CD14-positive monocyte (primary cell): Measurements from ENCODE around the gene AKR1C2. TPM values are rescaled to one million over a fixed set of nuclear protein-coding genes. Genes with fewer than 3 reads are reported as not detected.
"Not testable (repeated sequence)": the region's sequence is repeated elsewhere in the genome, so short reads cannot be mapped to it uniquely, and the experiment has no call there.

Experiments
- DNase-seq, 3 donors: peaks; one replicate each; pipeline ENCODE4 v3.0.0-alpha.2; 2011 to 2022
- H2AFZ ChIP-seq: 2 replicates; pipeline ENCODE4 v1.6.0; 2012; ENCODE audit warnings: mild to moderate bottlenecking, low read depth, low read length, inconsistent platforms; ENCODE audit not compliant: insufficient read depth, poor library complexity, severe bottlenecking
- H3K27ac ChIP-seq, 2 donors: 1 replicate in 1 of 2; 2 replicates in 1 of 2; pipeline ENCODE4 v1.5.1; 2012 to 2013; ENCODE audit warnings: low read length in 2 of 2, control low read depth in 1 of 2, inconsistent platforms in 1 of 2, low read depth in 1 of 2, mild to moderate bottlenecking in 1 of 2
- H3K27me3 ChIP-seq, 2 donors: one replicate each; pipeline versions ENCODE4 v1.6.0 to v1.6.1; 2011 to 2013; ENCODE audit warnings: low read length in 2 of 2; ENCODE audit not compliant: control insufficient read depth in 2 of 2, insufficient read depth in 2 of 2
- H3K36me3 ChIP-seq, 2 donors: replicated peaks in 1 of 2; 1 replicate in 1 of 2; 2 replicates in 1 of 2; pipeline versions ENCODE4 v1.5.1 to v1.6.1; 2012 to 2013; ENCODE audit warnings: low read length in 2 of 2, control low read depth in 1 of 2, inconsistent platforms in 1 of 2, mild to moderate bottlenecking in 1 of 2; ENCODE audit not compliant: insufficient read depth in 2 of 2, control insufficient read depth in 1 of 2
- H3K4me1 ChIP-seq, 2 donors: 1 replicate in 1 of 2; 2 replicates in 1 of 2; pipeline versions ENCODE4 v1.5.1 to v1.6.1; 2012 to 2013; ENCODE audit warnings: low read length in 2 of 2, control low read depth in 1 of 2, inconsistent platforms in 1 of 2, mild to moderate bottlenecking in 1 of 2, moderate library complexity in 1 of 2; ENCODE audit not compliant: insufficient read depth in 2 of 2, control insufficient read depth in 1 of 2
- H3K4me2 ChIP-seq: replicated peaks from 2 replicates; pipeline ENCODE3; 2012; ENCODE audit warnings: low read length, moderate library complexity, mild to moderate bottlenecking; ENCODE audit not compliant: poor library complexity, severe bottlenecking; ENCODE audit errors: extremely low read depth
- H3K4me3 ChIP-seq, 3 experiments: fragments of 200-600 bp in 1 of 3; sonication (generic) in 1 of 3; replicated peaks in 1 of 3; 1 replicate in 2 of 3; 2 replicates in 1 of 3; pipeline ENCODE4 v1.5.1; 2011 to 2013; ENCODE audit warnings: low read length in 3 of 3, mild to moderate bottlenecking in 3 of 3, control low read depth in 2 of 3, low read depth in 2 of 3, inconsistent platforms in 1 of 3, moderate library complexity in 1 of 3
- H3K79me2 ChIP-seq: 2 replicates; pipeline ENCODE4 v1.6.0; 2012; ENCODE audit warnings: mild to moderate bottlenecking, control low read depth, inconsistent platforms, low read length, moderate library complexity; ENCODE audit not compliant: insufficient read depth
- H3K9ac ChIP-seq: 2 replicates; pipeline ENCODE4 v1.6.0; 2017; ENCODE audit warnings: low read length, mild to moderate bottlenecking; ENCODE audit not compliant: insufficient read depth, poor library complexity, severe bottlenecking
- H3K9me3 ChIP-seq, 2 donors: replicated peaks in 1 of 2; 1 replicate in 1 of 2; 2 replicates in 1 of 2; pipeline versions ENCODE4 v1.5.1 to v1.6.1; 2012 to 2013; ENCODE audit warnings: low read length in 2 of 2, control low read depth in 1 of 2; ENCODE audit not compliant: control insufficient read depth in 1 of 2, insufficient read depth in 1 of 2
- H4K20me1 ChIP-seq: 2 replicates; pipeline ENCODE4 v1.6.0; 2012; ENCODE audit warnings: mild to moderate bottlenecking, low read length, control low read depth, moderate library complexity; ENCODE audit not compliant: insufficient read depth
- H3K27ac Mint-ChIP-seq, 7 donors: one replicate each; pipeline ENCODE4 v1.8.0; 2020; ENCODE audit warnings: mild to moderate bottlenecking in 7 of 7, mixed read lengths in 7 of 7, moderate library complexity in 6 of 7, inconsistent platforms in 2 of 7
- H3K27me3 Mint-ChIP-seq, 3 donors: one replicate each; pipeline ENCODE4 v1.8.0; 2021 to 2022; ENCODE audit warnings: low read depth in 3 of 3, mild to moderate bottlenecking in 3 of 3, mixed read lengths in 3 of 3, moderate library complexity in 3 of 3, inconsistent platforms in 1 of 3
- H3K36me3 Mint-ChIP-seq, 2 donors: one replicate each; pipeline ENCODE4 v1.8.0; 2020; ENCODE audit warnings: mixed read lengths in 2 of 2, inconsistent platforms in 1 of 2, mild to moderate bottlenecking in 1 of 2
- H3K4me1 Mint-ChIP-seq: one replicate; pipeline ENCODE4 v1.8.0; 2020; ENCODE audit warnings: mild to moderate bottlenecking, mixed read lengths
- H3K4me3 Mint-ChIP-seq, 2 donors: one replicate each; pipeline ENCODE4 v1.8.0; 2020; ENCODE audit warnings: mild to moderate bottlenecking in 2 of 2, mixed read lengths in 2 of 2, moderate library complexity in 1 of 2
- H3K9me3 Mint-ChIP-seq, 7 donors: one replicate each; pipeline ENCODE4 v1.8.0; 2020 to 2022; ENCODE audit warnings: mixed read lengths in 7 of 7, mild to moderate bottlenecking in 6 of 7, moderate library complexity in 6 of 7, inconsistent platforms in 2 of 7
- WGBS: methylation state at CpG from one replicate; pipeline ENCODE4 v1.1.5; 2013; ENCODE audit warnings: missing lambda C conversion rate; ENCODE audit not compliant: insufficient coverage; 5-methylcytosine and 5-hydroxymethylcytosine counted together
- intact Hi-C, 2 donors: fragments of 100-400 bp; cut with micrococcal nuclease; formaldehyde crosslinking; loops; one replicate each; pipeline versions ENCODE4 v1.15.0 to v1.15.1; 2023
- polyA plus RNA-seq, 3 donors: library from polyadenylated mRNA; depleted of rRNA in 1 of 3; unstranded in 2 of 3; stranded (reverse) in 1 of 3; fragments of 300-500 nt in 2 of 3; fragments of >200 nt in 1 of 3; fragmentation: Illumina TruSeq in 2 of 3; gene quantifications; 1 replicate in 2 of 3; 2 replicates in 1 of 3; pipeline ENCODE4 v1.2.3, GENCODE V29; 2012 to 2021
- TF ChIP-seq, protein P1 (sequence below): fragments of 200-600 bp; IDR thresholded peaks from one replicate; pipeline ENCODE4 v1.8.0; 2022; ENCODE audit warnings: antibody characterized with exemption, mild to moderate bottlenecking

Gene AKR1C2
- polyA plus RNA-seq, 3 donors = 0.13 TPM; not detected in 2

- TF ChIP-seq, protein P1, sequence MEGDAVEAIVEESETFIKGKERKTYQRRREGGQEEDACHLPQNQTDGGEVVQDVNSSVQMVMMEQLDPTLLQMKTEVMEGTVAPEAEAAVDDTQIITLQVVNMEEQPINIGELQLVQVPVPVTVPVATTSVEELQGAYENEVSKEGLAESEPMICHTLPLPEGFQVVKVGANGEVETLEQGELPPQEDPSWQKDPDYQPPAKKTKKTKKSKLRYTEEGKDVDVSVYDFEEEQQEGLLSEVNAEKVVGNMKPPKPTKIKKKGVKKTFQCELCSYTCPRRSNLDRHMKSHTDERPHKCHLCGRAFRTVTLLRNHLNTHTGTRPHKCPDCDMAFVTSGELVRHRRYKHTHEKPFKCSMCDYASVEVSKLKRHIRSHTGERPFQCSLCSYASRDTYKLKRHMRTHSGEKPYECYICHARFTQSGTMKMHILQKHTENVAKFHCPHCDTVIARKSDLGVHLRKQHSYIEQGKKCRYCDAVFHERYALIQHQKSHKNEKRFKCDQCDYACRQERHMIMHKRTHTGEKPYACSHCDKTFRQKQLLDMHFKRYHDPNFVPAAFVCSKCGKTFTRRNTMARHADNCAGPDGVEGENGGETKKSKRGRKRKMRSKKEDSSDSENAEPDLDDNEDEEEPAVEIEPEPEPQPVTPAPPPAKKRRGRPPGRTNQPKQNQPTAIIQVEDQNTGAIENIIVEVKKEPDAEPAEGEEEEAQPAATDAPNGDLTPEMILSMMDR = no peak
- Histone ChIP-seq H3K4me3 (no peak overlapping the region), H3K9ac (no peak overlapping the region), H3K27me3 (no peaks in the 10 kb centered on the region), H2AFZ (no peak overlapping the region), H3K9me3 (peaks cover 28 to 33% of the 10 kb centered on the region in 2 donors), H3K36me3 (no peaks in the 10 kb centered on the region), H3K4me2 (no peak overlapping the region), H3K27ac (no peak overlapping the region), H4K20me1 (no peaks in the 10 kb centered on the region), H3K4me1 (no peaks in the 10 kb centered on the region), H3K79me2 (no peaks in the 10 kb centered on the region)
- Mint-ChIP-seq H3K9me3 (peaks cover 14 to 43% (median 32%) of the 10 kb centered on the region in 7 donors), H3K27me3 (no peaks in the 10 kb centered on the region), H3K27ac (no peak overlapping the region), H3K36me3 (no peaks in the 10 kb centered on the region), H3K4me1 (no peaks in the 10 kb centered on the region), H3K4me3 (no peak overlapping the region)
- DNase-seq = peak in 1 of 3 donors; percentile 15
- intact Hi-C loops = no loop called here
- WGBS = no CpG with 5 or more reads among the region's 2 CpGs
These were observed 29.6 kb upstream of the AKR1C2 start for GRCh38 chr10:5033061-5033778.

- intact Hi-C loops, H3K36me3 ChIP-seq, H3K27me3 Mint-ChIP-seq, H3K9ac ChIP-seq, H2AFZ ChIP-seq, DNase-seq, H3K79me2 ChIP-seq, H3K4me3 ChIP-seq, H3K4me3 Mint-ChIP-seq, H4K20me1 ChIP-seq, H3K27ac ChIP-seq, H3K4me2 ChIP-seq, H3K27me3 ChIP-seq, H3K36me3 Mint-ChIP-seq, H3K27ac Mint-ChIP-seq, H3K4me1 ChIP-seq, H3K4me1 Mint-ChIP-seq: not testable (repeated sequence)
- peaks cover 14 to 43% (median 32%) of the 10 kb centered on the region in 7 donors for H3K9me3 Mint-ChIP-seq
- 89% methylated on average over 16 of the region's 22 CpGs for WGBS
- H3K9me3 ChIP-seq = peaks cover 28 to 33% of the 10 kb centered on the region in 2 donors
These were observed 28.8 kb upstream of the AKR1C2 start for GRCh38 chr10:5032444-5032843.

- H3K27ac ChIP-seq, H3K79me2 ChIP-seq, H3K27ac Mint-ChIP-seq, intact Hi-C loops, DNase-seq, H3K4me3 Mint-ChIP-seq, H2AFZ ChIP-seq, H3K27me3 ChIP-seq, H3K4me2 ChIP-seq, H3K4me1 Mint-ChIP-seq, H3K9ac ChIP-seq, H3K36me3 Mint-ChIP-seq, H4K20me1 ChIP-seq, H3K36me3 ChIP-seq, H3K4me3 ChIP-seq, H3K27me3 Mint-ChIP-seq, H3K4me1 ChIP-seq: not testable (repeated sequence)
- peaks cover 14 to 43% (median 32%) of the 10 kb centered on the region in 7 donors for H3K9me3 Mint-ChIP-seq
- WGBS = 100% methylated on average over 1 of the region's 4 CpGs
- peaks cover 28 to 33% of the 10 kb centered on the region in 2 donors for H3K9me3 ChIP-seq
These were observed 27.9 kb upstream of the AKR1C2 start for GRCh38 chr10:5031588-5031987.
